HCT116 (cell line): Measurements from ENCODE around the gene DIP2C. TPM values are rescaled to one million over a fixed set of nuclear protein-coding genes. Genes with fewer than 3 reads are reported as not detected.

ENCODE experiments used
- ATAC-seq: fragments of 200-7000 bp; cut with Tn5 transposase; 2 replicates; pipeline ENCODE4 v1.9.1; 2020; ENCODE audit warnings: mild to moderate bottlenecking, moderate library complexity
- BruUV-seq: library from RNA; stranded (reverse); fragments of 400-500 nt; replicated peaks from 2 replicates; lab custom pipeline; 2021; lab: Mats Ljungman, UMichigan
- CTCF ChIA-PET: fragments of 300-600 bp; sonication (Branson Sonifier 250); formaldehyde crosslinking; loops from one replicate; lab custom pipeline; 2021; ENCODE audit warnings: antibody characterized with exemption; lab: Charles Lee
- POLR2A ChIA-PET: fragments of 300-600, 350-600 bp; sonication (Branson Sonifier 250); formaldehyde crosslinking; loops from one replicate; lab custom pipeline; 2021; ENCODE audit warnings: antibody characterized with exemption; lab: Charles Lee
- RAD21 ChIA-PET, 2 experiments: fragments of 300-600 bp; sonication (Branson Sonifier 250); formaldehyde crosslinking; loops; one replicate each; lab custom pipeline; 2023; ENCODE audit warnings: low total read pairs in 2 of 2; ENCODE audit not compliant: uncharacterized antibody in 2 of 2, unreplicated experiment in 2 of 2, low non-redundant PET in 1 of 2; lab: Charles Lee
- DNase-seq: peaks from one replicate; pipeline ENCODE4 v3.0.0-alpha.2; 2010; ENCODE audit warnings: low read depth, low spot score
- H2AFZ ChIP-seq: fragments of 200-600 bp; shearing (Covaris generic), sonication (generic); 2 replicates; pipeline ENCODE4 v1.6.1; 2017; ENCODE audit warnings: low read depth, mixed run types, mixed read lengths, antibody characterized with exemption, low read length; ENCODE audit not compliant: poor library complexity, severe bottlenecking
- H3K27ac ChIP-seq: 2 replicates; pipeline ENCODE4 v1.5.1; 2012; ENCODE audit warnings: low read depth, low read length
- H3K27me3 ChIP-seq: fragments of 200-600 bp; sonication (generic); 2 replicates; pipeline ENCODE4 v1.6.1; 2016; ENCODE audit warnings: mixed run types, low read length, mixed read lengths; ENCODE audit not compliant: insufficient read depth
- H3K36me3 ChIP-seq, 2 experiments: fragments of 200-500 bp in 1 of 2; fragments of 200-600 bp in 1 of 2; sonication (Bioruptor generic) in 1 of 2; sonication (generic) in 1 of 2; 2 replicates each; pipeline versions ENCODE4 v1.5.1 to v1.6.1; 2014 to 2016; ENCODE audit warnings: low read length in 2 of 2, inconsistent platforms in 1 of 2, mixed read lengths in 1 of 2, mixed run types in 1 of 2; ENCODE audit not compliant: insufficient read depth in 2 of 2, control insufficient read depth in 1 of 2
- H3K4me1 ChIP-seq, 2 experiments: fragments of 200-600 bp in 1 of 2; sonication (generic) in 1 of 2; 2 replicates each; pipeline versions ENCODE4 v1.5.1 to v1.6.1; 2012 to 2017; ENCODE audit warnings: low read length in 2 of 2, inconsistent platforms in 1 of 2, mild to moderate bottlenecking in 1 of 2, mixed read lengths in 1 of 2, mixed run types in 1 of 2, moderate library complexity in 1 of 2; ENCODE audit not compliant: insufficient read depth in 2 of 2, control insufficient read depth in 1 of 2
- H3K4me2 ChIP-seq: fragments of 200-600 bp; sonication (generic); 2 replicates; pipeline ENCODE4 v1.6.1; 2017; ENCODE audit warnings: mixed run types, low read length, mixed read lengths
- H3K4me3 ChIP-seq, 2 experiments: fragments of 200-600 bp in 1 of 2; sonication (generic) in 1 of 2; replicated peaks in 1 of 2; 2 replicates each; pipeline ENCODE4 v1.5.1; 2011 to 2016; ENCODE audit warnings: low read length in 2 of 2, control low read depth in 1 of 2, low read depth in 1 of 2, mild to moderate bottlenecking in 1 of 2, mixed read lengths in 1 of 2, mixed run types in 1 of 2
- H3K79me2 ChIP-seq: fragments of 200-600 bp; sonication (generic); 2 replicates; pipeline ENCODE4 v1.6.1; 2017; ENCODE audit warnings: mild to moderate bottlenecking, mixed run types, low read length, moderate library complexity, mixed read lengths; ENCODE audit not compliant: insufficient read depth
- H3K9ac ChIP-seq: fragments of 200-600 bp; sonication (generic); 2 replicates; pipeline ENCODE4 v1.6.1; 2016; ENCODE audit warnings: low read length, mixed read lengths
- H3K9me2 ChIP-seq: fragments of 200-600 bp; sonication (generic), shearing (Covaris generic); 2 replicates; pipeline ENCODE4 v1.6.1; 2017; ENCODE audit warnings: mixed run types, mild to moderate bottlenecking, moderate library complexity; ENCODE audit not compliant: insufficient read depth
- H3K9me3 ChIP-seq, 2 experiments: fragments of 200-500 bp in 1 of 2; fragments of 200-600 bp in 1 of 2; sonication (Bioruptor generic) in 1 of 2; sonication (generic) in 1 of 2; 2 replicates each; pipeline ENCODE4 v1.6.1; 2014 to 2017; ENCODE audit warnings: low read length in 2 of 2, mixed read lengths in 2 of 2, inconsistent platforms in 1 of 2, low read depth in 1 of 2, mild to moderate bottlenecking in 1 of 2, mixed run types in 1 of 2, moderate library complexity in 1 of 2; ENCODE audit not compliant: control insufficient read depth in 1 of 2, insufficient read depth in 1 of 2
- H4K20me1 ChIP-seq: fragments of 200-600 bp; sonication (generic), shearing (Covaris generic); 2 replicates; pipeline ENCODE4 v1.6.1; 2017; ENCODE audit warnings: mixed run types, mild to moderate bottlenecking, moderate library complexity; ENCODE audit not compliant: insufficient read depth
- EGR1 ChIP-seq: IDR thresholded peaks from 2 replicates; pipeline ENCODE4 v1.6.1; 2012; ENCODE audit warnings: low read depth
- ELF1 ChIP-seq: IDR thresholded peaks from 2 replicates; pipeline ENCODE4 v1.6.1; 2012; ENCODE audit warnings: low read depth, borderline replicate concordance
- EZH2 ChIP-seq: fragments of 200-600 bp; sonication (generic); IDR thresholded peaks from 2 replicates; pipeline ENCODE4 v1.6.1; 2017; ENCODE audit warnings: antibody characterized with exemption, mixed run types
- FOSL1 ChIP-seq: IDR thresholded peaks from 2 replicates; pipeline ENCODE4 v1.6.1; 2012; ENCODE audit warnings: low read depth
- SIN3A ChIP-seq: IDR thresholded peaks from 2 replicates; pipeline ENCODE4 v1.6.1; 2012; ENCODE audit warnings: low read depth
- SP1 ChIP-seq: IDR thresholded peaks from 2 replicates; pipeline ENCODE4 v1.6.1; 2012; ENCODE audit warnings: low read depth
- intact Hi-C: fragments of 100-400 bp; cut with micrococcal nuclease; formaldehyde crosslinking; loops from 2 replicates; pipeline ENCODE4 v1.10.0; 2022
- total RNA-seq: library from RNA; stranded (reverse); gene quantifications from one replicate; pipeline ENCODE4 v1.2.1, GENCODE V29; 2021; ENCODE audit not compliant: unreplicated experiment
- TF ChIP-seq, protein P1 (sequence below): IDR thresholded peaks from 2 replicates; pipeline ENCODE4 v1.6.1; 2012

The DIP2C gene
- total RNA-seq, 1 experiment from 2014 or later, result 15.4 TPM

DNA sequence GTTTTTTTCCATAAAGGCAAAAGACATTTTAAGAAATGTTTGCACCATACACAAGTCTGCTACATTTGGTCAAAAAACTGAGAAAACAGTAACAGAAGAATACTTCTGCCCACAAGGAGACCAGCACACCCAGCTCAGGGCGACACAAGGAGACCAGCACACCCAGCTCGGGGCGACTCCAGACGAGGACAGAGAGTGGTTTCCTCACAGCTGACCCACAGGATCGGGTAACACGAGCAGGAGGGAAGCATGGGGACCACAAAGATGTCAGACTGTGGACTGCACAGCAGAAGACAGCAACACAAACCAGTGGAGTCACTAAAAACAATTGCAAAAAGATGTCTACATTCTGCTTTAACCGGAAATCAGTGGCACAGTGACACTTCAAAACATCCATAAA lies 237.6 kb downstream of the DIP2C start:
- POLR2A ChIA-PET, result no interaction called here
- RAD21 ChIA-PET, result no interaction called here
- no peaks in the 10 kb centered on the region for H3K79me2 ChIP-seq
- TF ChIP-seq ELF1 (no peak), EZH2 (no peak), EGR1 (no peak), FOSL1 (no peak), SP1 (no peak)
- TF ChIP-seq, protein P1, sequence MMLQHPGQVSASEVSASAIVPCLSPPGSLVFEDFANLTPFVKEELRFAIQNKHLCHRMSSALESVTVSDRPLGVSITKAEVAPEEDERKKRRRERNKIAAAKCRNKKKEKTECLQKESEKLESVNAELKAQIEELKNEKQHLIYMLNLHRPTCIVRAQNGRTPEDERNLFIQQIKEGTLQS, result no peak
- no peak overlapping the region for H3K4me3 ChIP-seq
- BruUV-seq, result no TSS peak
- no peaks in the 10 kb centered on the region for H3K36me3 ChIP-seq
- no peak overlapping the region for H3K9ac ChIP-seq
- H3K4me2 ChIP-seq, result no peak overlapping the region
- ATAC-seq (no peak), DNase-seq (no peak)
- H4K20me1 ChIP-seq, result no peaks in the 10 kb centered on the region
- H3K9me3 ChIP-seq, result no peaks in the 10 kb centered on the region
- no peaks in the 10 kb centered on the region for H3K9me2 ChIP-seq
- CTCF ChIA-PET, result no interaction called here
- H3K27ac ChIP-seq, result no peak overlapping the region
- no peak overlapping the region for H2AFZ ChIP-seq
- intact Hi-C loops, result no loop called here
- H3K27me3 ChIP-seq, result no peaks in the 10 kb centered on the region
- peaks cover 11% of the 10 kb centered on the region in 2 experiments for H3K4me1 ChIP-seq

DNA sequence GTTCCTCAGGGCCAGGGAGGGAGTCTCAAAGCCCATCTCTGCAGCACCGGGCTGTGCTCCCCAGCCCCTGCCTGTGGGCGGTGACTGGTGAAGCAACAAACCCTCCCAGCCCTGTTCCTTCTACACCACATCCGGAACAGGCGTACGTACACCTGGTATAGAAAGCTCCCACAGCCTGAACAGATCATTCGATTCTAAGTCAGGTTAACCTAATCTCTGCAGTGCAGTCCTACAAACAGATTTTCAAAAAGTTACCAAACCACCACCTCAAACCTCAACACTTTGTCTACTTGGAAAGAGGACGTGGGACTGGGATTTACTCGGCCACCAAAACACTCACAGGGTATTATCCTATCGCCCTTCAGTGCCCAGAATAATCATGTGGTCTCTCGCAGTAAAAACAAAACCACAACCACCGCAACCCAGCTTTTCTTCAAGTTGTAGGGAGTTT lies 238.4 kb downstream of the DIP2C start:
- BruUV-seq, result no TSS peak
- ChIA-PET CTCF (no interaction called here), RAD21 (no interaction called here), POLR2A (no interaction called here)
- no peak overlapping the region for H3K9ac ChIP-seq
- no peaks in the 10 kb centered on the region for H3K9me3 ChIP-seq
- ATAC-seq (no peak), DNase-seq (no peak)
- no peak overlapping the region for H3K4me2 ChIP-seq
- no peak overlapping the region for H2AFZ ChIP-seq
- intact Hi-C loops, result no loop called here
- H3K4me3 ChIP-seq, result no peak overlapping the region
- H3K36me3 ChIP-seq, result no peaks in the 10 kb centered on the region
- H3K27me3 ChIP-seq, result no peaks in the 10 kb centered on the region
- H3K27ac ChIP-seq, result no peak overlapping the region
- no peaks in the 10 kb centered on the region for H3K9me2 ChIP-seq
- H3K79me2 ChIP-seq, result no peaks in the 10 kb centered on the region
- peaks cover 11% of the 10 kb centered on the region in 2 experiments for H3K4me1 ChIP-seq
- no peak for TF ChIP-seq SIN3A
- H4K20me1 ChIP-seq, result no peaks in the 10 kb centered on the region
